Kasumi-1 (cell line): Measurements from ENCODE around the gene NR4A2.

Experiments used
- DNase-seq, 2 experiments: peaks; one replicate each; lab custom pipeline; 2025; lab: John Stamatoyannopoulos, UW

Gene NR4A2

DNA sequence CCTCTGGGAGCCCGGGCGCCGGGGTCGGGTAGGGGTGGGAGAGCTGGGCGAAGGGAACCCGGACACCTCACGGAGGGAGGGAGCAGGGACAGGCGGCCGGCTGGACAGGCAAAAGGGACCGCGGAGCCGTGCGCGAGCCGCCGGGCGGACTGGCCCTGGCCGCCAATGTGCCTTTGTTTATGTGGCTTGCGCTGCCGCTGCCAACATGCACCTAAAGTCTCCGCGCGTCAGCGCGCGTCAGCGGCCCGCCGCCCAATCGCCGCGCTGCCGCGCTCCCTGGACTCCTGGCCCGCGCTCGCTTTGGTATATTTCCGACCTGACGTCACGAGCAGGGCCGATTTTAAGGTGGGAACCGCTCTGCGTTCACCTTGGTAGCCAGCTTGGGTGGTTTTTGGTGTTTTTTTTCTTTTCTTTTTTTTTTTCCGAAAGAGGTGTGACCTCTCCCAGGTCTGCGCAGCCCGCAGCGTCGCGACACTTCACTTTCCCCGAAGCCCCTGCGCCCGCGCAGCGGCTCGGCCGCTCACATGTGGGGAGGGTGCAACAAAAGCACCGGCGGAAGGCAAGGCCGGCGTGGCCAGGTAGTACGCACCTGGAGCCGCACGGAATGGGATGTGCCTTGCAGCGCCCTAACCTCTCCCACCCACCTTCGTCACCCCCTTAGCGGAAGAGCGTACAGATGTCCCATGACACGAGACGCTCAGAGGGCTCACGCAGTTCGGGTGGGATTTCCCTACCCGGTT is at the start of gene NR4A2:
TSS of gene NR4A2 (minus strand) at position 188 of the 740 bp plus-strand sequence. CDS start 2,535 bp downstream, outside the sequence.
- peak; percentile 77 to 85 for DNase-seq

GRCh38 chr2:156380117-156380645 is 47.7 kb upstream of the NR4A2 start:
- no peak for DNase-seq

- DNase-seq: no peak
These were observed 47.2 kb upstream of the NR4A2 start for GRCh38 chr2:156379714-156380113.

- no peak for DNase-seq
These were observed 46.5 kb upstream of the NR4A2 start for GRCh38 chr2:156379071-156379470.

DNA sequence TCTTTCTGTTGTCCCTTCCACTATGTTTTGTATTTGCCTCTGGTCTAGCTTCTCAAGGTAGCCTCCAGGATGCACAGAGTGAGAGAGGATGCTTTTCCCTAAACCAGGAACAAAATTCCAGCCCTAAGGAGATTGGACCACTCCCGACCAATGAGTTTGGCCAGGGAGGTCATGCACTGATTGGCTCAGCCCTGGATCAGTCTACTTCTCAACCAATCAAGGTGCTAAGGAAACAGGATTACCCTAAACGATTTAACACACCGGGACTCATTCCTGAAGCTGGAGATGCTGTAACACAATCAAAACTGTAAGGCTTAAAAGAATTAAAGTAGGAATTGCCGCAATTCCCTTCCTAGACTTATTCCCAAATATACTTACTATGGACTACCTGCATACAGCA is 34.2 kb upstream of the NR4A2 start:
- DNase-seq: no peak

GRCh38 chr2:156363141-156363540 is 30.6 kb upstream of the NR4A2 start:
- DNase-seq: no peak

DNA sequence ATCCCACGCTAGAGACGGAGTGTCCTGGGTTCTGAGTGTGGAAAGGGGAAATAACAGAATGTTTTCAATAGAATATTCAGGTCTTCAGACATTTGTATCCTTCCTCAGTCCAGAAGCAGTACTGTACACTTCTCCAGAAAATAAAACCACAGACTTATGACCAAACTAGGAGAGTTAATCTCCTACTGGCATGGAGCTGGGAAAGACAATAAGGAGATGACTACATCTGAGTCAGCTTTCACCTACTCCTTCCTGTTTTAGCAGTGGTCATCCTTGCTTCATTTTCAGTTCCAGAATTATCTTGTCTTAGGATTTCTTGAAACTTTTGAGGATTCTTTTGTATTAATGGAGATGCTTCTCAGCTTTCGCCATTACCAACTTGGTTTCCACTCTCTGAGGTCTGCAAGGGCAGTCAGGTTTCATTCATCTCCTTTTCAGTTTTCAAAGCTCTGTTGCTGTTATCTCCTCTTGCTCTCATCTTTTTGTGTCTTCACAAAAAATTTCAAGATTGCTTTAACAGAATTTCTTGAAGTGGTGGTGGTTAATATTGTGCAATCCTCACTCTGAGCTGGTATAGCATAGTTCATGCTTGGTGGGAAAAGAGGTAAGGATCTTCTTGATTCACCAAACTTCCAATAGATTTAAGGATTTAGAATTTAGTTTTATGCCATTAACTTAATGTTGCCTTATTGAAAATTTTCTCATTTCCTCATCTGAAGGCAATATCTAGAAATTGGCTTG is 23.7 kb upstream of the NR4A2 start:
- peak in 1 of 2 experiments; percentile 26 for DNase-seq

DNA sequence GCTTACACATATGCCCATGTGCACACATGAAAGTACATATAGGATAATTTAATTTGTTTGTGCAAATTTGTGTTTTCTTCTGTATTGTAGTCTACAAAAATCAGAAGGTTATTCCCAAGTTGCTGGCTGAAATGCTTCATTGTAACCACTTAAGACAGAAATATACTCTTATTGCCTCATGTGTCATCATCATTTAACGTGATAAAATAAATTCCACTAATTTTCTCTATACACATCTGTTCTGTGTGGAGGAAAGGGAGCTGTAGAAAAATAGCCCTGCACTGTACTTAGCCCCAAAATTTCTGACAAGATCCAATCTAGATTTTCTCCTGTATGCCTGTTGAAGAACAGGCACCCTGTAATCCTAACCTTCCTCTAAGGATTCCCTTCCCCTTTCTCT is 20.4 kb upstream of the NR4A2 start:
- no peak for DNase-seq

- no peak for DNase-seq
These were observed 18.0 kb upstream of the NR4A2 start for GRCh38 chr2:156350374-156351142.

GRCh38 chr2:156349605-156350004 is 17.1 kb upstream of the NR4A2 start:
- DNase-seq: no peak

DNA sequence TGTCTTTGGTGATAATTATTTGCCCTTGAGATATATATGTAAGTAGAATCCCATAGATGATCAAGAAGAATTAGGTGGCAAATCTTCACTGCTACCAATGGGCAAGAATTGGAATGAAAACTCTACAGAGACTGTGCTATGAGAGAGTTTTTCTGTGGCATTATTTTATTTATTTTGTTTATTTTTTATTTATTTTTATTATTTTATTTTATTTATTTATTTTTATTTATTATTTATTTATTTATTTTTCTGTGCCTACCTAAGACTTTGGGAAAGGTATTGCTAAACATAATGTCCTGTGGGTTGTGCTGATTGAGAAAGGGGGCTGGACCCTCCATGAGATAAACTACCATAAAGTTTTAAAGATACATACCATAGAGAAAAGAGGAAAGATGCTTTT is 16.6 kb upstream of the NR4A2 start:
- DNase-seq: no peak

DNA sequence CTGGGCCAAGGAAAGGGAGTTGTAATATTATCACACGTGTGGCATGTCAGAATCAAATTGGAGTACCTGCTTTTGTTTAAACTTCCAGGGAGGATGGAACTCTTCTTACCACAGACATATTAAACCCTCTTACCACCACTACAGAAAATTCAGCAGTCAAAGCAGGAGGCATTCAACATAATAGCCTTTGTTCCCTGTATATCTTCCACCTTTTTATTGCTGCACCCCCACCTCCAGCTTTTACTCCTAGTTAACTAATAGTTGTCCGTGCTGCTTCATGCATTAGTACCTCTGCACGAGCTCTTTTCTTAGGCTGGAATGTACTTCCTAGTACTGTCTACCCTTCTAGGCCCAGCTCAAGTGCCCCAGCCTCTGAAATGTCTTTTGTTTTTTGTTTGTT is 14.9 kb upstream of the NR4A2 start:
- no peak for DNase-seq

- DNase-seq: no peak
These were observed 14.2 kb upstream of the NR4A2 start for GRCh38 chr2:156346731-156347130.

DNA sequence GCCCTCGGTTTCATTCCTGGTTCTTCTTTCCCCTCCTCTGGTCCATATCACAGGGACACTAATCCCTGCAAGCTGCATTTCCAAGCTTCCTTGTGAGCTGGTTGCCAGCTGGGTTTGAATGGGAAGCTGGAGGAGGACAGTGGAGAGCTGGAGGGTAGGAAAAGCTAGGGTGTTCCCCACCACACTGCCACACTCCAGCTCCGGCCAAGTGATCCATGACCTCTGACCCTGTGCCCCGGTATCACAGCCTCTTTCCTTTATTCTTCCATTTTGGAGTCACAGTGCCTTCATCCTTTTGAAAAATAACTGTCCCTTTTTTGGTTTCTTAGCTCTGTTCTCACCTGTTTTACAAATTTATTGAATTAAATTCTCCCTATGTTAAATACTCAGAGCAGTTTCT is 13.1 kb upstream of the NR4A2 start:
- no peak for DNase-seq

GRCh38 chr2:156343940-156344301 is 11.4 kb upstream of the NR4A2 start:
- no peak for DNase-seq

DNA sequence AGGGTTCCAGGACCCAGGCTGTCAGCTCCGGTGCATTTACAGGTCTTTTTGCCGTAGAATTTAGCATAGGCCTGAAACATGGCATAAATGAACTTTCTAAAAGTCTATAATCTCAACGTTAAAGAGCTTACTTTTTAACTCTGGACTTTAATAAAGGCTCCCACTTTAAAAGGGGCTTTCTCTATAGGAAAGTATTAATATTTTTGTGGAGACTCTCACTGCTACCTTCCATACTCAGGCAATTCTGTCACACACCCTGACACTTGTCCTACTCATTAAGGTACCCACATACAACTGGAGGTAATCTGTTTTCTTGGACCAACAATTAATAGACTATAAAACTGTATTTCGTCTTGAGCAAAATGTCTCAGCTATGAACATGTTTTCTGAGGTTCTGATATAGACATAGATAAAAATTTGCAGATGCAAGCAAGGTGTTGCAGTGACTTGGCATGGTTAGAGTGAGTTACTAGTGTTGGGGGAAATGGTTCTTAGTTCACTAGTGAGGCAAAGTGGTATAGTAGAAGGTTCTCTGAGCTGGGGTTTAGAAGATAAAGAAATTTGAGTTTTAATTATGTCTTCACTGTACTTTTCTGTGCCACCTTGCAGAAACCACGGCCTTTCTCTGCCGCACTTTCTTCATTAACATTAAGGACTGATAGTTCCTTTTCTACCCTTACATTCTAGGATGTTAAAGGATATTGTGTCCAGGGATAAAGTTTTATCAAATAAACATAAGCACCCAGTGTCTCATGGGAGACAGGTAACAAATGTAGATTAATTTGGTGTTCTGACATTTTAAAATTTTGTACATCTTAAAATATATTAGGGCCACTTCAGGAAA is 10.8 kb upstream of the NR4A2 start:
- DNase-seq: no peak

DNA sequence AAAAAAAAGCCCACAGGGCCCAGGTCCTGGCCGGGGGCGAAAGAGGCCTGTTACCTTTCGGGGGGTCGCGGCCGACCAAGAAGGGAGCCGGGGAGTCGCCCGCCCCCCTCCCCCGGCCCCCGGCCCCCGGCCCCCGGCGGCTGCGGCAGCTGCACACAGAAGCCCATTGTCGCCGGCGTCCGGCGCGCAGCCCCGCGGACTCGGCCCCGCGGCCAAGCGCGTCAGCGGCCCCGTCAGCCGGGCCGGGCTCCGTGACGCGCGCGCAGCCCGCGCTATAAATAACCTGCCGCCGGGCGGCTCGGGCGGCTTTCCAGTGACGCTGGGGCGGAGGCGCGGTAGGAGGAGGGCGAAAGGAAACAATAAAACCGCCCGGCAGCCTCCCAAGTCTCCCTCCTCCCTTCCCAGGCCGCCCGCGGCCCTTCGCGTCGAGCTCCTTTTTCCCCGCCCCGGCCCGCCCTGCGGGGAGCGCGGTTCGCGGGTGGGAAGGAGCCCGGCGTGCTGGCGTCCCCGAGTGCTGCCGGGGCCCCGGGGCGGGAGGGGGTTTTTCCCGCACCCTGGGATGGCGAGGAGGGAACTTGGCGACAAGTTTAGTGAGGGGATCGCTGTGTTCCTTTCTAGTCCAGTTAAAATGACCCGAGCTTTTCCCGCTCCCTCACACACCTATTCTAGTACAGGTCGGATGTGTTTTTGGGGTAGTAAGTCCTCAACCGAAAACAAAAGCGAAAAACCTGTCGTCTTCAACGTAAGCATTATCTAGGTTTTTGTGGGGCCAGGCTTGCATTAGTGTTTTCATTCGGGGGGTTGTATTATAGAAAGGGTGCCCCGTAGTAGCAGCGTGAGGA is 10.0 kb upstream of the NR4A2 start:
- peak; percentile 93 to 94 for DNase-seq

DNA sequence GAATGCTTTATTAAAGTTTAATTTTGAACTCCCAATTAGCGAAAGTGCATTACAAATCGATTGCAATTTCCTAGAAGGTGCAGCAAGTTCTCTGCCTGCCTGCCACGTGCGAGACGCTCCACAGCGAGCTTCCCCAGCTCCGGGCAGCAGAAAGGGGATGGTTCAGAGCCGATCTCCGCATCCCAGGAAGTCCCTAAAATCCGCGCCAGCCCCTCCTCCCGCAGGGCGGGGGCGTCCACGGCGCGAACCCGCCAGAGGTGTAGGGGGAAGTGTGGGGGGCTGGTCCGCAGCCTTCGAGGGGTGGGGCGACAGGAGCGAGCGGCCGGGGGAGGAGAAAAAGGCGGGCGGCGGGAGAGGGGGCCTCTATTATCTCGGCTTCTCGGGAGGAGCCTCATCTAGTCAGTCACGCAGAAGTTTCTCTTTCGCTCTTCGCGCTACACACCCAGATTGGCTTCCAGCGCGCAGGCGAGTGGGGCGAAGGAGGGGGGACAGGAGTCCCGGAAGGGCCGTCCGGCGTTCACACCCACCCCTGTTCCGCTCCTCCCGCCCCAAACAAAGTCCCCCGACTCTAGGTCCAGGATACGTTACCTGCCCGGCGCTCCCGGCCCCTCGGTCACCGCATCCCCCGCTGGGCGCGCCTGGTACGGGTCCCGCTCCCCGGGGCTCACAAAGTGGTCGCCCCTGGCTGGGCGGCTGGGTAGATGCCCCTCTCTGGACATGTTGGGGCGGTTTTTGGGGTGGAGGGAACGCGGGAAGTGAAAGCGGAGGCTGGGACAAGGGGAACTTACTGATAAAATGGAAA is 9.1 kb upstream of the NR4A2 start:
- DNase-seq: peak; percentile 96 to 98

GRCh38 chr2:156340804-156341451 is 8.4 kb upstream of the NR4A2 start:
- peak; percentile 82 to 86 for DNase-seq
